ENCODE measurements around the gene TRPM3.

DNA sequence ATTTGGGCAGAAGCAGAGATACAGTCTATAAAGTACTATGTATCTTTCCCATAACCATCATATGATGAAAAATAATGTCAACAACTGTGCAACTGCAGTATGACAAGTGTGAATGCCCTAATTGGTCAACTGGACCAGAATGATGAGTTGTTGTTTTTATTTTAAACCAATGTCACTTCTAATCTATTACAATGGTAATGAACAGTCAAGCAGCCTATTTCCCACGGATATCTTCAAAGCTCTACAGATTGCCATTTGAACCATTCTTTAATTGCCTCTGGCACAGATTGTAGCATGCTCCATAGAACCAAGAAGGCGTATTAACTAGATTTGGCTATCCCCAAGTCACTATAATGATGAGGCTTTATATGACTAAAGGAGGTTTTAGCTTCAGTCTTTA lies 233.6 kb downstream of the TRPM3 start:
- TF ChIP-seq, protein P1, sequence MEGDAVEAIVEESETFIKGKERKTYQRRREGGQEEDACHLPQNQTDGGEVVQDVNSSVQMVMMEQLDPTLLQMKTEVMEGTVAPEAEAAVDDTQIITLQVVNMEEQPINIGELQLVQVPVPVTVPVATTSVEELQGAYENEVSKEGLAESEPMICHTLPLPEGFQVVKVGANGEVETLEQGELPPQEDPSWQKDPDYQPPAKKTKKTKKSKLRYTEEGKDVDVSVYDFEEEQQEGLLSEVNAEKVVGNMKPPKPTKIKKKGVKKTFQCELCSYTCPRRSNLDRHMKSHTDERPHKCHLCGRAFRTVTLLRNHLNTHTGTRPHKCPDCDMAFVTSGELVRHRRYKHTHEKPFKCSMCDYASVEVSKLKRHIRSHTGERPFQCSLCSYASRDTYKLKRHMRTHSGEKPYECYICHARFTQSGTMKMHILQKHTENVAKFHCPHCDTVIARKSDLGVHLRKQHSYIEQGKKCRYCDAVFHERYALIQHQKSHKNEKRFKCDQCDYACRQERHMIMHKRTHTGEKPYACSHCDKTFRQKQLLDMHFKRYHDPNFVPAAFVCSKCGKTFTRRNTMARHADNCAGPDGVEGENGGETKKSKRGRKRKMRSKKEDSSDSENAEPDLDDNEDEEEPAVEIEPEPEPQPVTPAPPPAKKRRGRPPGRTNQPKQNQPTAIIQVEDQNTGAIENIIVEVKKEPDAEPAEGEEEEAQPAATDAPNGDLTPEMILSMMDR (IDR thresholded peaks at IDR 0.05): no peak
- TF ChIP-seq EZH2 (IDR thresholded peaks at IDR 0.05; ENCODE audit: borderline replicate concordance, insufficient read depth, low read depth, low read length, poor library complexity, severe bottlenecking): no peak
